ENCODE measurements around the gene DLL1.

Gene DLL1

DNA sequence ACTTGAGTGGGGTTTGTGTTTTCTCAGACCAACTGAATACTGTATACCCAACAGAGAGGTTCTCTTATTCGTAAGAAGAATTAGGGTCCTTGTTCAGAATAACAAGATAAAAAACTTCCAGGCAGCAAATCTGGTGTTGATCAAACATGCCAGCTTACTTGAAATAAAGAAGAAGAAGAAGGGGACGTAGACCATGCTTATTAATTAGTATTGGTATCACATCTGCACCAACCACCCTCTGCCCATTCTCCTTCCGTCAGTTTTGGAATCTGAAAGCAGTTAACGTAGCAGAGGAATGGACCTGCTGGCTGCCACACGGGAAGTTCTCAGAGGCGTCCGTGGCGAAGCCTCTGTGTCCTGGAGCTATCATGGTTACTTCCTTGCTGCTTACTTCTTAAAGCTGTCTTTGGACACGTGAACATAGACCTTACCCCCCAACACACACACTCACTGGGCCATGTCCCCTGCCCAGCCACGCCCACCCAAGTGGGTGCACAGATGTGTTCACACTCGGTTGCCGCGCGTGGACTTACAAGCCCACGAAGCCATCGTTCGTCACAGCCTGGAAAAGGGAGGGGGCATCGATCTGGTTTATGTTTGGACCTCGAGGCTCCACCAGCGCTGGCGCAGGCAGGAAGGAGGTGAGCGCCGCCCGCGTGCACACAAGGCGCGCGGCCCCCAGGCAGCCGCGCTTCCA lies 4.1 kb upstream of the DLL1 start:
- no peak for DNase-seq (ENCODE audit: low read depth)

DNA sequence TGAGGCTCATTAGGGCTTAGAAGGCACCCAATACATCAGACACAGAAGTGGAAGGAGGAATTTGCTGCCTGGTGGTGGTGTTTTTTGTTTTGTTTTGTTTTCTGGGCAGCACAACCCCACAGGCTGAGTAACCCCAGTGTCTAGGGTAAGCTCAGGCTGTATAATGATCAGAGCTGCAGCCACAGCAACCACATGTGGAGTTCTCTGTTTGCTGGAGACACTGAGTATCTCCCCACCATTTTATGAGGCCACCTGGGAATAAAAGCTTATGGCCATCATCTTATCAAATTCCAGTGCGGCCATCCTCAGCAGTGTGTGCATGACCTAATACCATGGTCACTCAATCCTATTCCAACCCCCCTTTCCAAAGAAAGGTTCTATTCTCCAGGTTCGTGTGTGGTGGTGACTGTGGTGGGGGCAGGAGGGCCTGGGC lies 3.4 kb upstream of the DLL1 start:
- DNase-seq (ENCODE audit: low read depth), result no peak

DNA sequence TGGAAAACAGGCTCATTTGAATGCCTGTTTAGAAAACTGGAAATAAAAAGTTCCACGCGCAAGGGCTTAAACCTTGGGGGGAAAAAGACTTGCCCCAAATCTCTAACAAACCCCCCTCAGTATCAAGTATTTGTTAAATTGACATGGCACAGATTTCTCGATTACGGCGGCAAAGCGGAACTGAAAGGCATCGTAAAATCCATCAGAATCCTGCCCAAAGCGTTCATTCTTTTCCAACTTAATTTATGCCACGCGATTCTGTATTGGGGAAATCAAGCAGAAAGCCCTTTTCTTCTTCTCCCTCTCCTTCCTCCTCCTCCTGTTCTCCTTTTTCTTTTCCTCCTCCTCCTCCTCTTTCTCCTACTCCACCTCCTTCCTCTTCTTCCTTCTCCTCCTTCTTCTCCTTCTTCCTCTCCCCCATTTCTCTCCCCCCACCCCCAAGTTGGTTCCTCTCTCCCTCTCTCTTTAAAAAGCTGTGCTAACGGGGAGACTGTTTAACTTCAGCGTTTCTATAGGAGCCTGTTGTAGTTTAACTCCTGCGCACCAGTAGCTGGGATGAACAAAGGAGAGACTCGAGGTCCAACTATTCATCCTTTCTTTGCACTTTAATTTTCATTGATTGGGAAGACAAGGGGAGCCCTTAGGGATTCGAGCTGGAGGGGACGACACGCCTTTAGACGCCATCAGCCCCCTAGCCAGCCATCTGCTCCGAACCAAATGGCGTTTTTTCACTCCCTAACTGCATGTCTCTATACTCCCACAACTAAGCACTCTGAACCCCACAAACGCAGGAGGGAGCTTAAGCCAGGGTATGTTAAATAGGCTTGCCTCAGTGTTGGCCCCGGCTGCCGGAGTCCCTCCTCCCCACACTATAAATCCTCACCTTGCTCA lies 2.7 kb upstream of the DLL1 start:
- DNase-seq (ENCODE audit: low read depth), result no peak

DNA sequence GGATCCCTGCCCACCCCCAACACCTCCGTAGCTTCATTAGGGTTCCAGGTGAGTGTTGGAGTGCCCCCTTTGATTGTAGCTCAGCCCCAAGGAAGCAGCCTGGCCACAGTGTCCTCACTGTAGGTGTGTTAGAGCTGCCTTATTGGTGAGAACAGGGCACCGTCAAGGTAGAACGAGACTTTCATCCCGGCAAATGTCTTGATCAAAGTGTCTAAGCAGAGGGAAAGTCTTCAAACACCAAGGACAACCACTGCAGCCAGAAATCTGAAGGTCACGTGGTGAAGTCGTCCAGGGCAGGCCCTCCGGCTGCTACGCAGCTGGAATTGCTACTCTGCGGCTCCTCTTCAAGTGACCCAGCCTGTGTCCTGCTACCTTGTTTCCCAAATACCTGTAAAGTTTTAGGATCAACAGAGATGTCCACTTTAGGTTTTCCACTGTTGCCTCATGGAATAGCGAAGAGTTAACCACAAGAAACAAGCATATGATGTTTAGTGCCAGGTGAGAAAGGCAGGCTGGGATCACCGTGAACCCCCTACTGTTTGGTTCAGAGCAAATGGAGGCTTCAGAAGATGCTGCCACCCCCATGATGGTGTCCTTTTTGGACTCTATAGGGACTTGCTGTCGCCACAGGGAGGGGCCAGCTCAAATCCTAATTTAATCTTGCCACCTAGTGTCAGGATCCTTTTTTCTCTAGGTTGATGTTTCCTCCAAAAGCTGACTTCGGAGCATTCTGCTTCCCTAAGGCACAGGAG lies 1.7 kb upstream of the DLL1 start:
- DNase-seq (ENCODE audit: low read depth), result no peak

DNA sequence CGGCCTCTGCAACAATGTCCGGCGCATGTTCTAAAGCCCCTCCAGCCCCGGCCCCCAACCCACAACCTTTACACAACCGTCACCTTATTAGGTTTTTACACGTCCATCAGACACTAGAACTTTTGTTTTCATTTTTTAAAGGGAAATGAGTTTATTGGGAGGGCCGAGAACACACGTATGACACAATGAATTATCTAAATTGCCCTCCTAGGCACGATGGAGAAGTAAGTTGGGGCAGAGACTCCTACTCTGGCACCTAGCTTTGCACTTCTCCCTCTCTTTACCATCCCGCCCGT lies 1.2 kb upstream of the DLL1 start:
- no peak for DNase-seq (ENCODE audit: low read depth)

DNA sequence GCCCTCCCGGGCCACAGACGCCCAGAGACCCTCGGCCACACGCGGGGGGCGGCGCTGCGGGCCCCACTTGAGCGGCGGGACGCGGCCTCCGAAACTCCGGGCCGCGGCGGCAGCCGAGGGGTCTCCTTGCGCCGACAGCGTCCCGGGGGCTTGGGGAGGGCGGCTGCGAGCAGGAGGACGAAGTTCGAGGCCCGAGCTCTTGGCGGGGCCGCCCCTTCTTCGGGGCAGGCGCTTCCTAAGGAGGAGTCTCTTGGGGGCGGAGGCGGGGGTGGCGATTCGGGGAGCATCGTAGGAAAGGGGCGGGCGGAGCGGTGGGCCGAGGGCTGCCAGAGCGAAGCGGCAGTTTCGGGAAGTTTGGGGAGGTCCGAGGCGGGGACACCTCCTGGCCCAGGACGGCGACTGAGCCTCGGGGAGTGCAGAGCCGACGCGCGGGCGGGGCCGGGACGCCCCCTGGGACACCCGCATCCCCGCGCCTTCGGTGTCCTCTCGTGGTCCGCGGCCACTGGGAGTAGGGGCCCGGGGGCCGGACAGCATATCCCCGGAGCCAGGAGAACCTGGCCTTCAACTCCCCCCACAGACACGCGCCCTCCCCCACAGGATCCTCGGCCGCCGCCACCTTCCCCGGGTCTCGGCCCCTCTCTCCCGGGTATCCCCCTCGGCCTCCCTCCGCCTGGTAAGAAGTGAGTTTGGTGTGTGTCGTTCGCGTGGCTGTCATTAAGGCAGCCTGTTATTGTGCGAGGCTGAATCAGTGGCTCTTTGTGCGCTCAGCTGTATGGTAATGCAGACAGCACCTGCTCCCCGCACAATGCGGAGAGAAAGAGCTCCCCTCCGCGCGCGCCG lies 613 bp upstream of the DLL1 start:
- DNase-seq (ENCODE audit: low read depth), result no peak

DNA sequence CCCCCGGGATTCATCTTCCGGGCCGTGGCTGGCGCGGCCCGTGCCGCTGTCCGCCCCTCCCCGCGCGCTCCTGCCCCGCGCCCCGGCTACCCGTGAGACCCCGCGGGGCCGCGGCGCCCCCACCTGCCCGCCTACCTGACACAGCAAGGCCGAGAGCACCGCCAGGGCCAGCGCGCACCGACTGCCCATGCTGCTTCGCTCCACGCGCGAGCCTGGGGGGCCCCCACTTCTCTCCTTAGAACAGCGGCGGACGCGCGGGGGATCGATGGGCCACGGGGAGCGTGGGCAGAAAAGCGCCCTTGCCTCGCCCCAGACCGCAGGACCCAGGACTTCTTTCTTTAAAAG lies 955 bp downstream of the DLL1 start:
- no peak for DNase-seq (ENCODE audit: low read depth)

DNA sequence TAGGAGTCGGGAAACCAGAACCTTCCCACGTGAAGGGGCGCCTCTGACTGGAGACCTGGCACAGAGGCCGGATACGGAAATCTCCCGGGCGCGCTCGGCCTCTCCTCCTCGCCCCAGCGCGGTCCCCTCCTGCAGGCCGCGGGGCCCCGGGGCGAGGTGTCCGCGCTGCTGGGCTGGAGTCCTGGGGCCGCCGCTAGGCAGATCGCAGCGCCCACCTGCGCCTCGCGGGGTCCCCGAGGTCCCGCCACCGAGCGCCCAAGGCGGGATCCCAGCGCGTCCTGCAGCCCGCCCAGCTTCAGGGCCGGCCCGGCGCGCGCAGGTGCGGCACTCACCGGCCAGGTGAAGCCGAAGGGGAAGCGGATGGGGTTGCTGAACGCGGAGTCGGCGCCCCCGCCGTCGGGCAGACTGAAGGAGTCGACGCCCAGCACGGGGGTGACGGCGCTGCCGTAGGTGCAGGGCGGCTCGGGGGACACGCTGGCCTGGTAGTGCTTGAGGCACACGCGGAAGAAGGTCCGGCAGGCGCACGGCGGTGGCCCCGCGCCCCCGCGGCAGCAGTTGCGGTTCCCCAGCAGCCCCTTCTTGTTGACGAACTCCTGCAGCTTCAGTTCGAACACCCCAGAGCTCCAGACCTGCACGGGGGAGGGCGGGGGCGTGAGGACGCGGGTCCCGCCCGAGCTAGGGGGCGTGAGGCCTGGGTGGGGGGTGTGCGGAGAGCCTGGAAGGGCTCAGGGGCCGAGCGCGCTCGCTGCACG lies 1.5 kb downstream of the DLL1 start:
- no peak for DNase-seq (ENCODE audit: low read depth)

DNA sequence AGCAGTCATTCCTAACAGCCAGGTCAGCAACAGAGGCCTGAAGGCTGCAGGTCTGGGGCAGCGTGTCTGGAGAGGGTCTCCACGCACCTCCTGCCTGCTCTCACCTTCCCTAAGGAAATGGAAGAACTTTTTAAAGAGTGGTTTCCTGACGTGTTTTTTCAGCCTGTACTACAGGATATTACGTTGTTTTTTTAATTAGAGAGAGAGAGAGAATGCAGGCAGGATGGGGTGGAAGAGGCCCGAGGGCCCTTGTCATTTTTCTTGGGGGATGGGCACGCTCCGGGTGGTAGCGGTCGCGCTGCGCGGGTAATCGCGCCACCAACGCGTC lies 2.1 kb downstream of the DLL1 start:
- no peak for DNase-seq (ENCODE audit: low read depth)

DNA sequence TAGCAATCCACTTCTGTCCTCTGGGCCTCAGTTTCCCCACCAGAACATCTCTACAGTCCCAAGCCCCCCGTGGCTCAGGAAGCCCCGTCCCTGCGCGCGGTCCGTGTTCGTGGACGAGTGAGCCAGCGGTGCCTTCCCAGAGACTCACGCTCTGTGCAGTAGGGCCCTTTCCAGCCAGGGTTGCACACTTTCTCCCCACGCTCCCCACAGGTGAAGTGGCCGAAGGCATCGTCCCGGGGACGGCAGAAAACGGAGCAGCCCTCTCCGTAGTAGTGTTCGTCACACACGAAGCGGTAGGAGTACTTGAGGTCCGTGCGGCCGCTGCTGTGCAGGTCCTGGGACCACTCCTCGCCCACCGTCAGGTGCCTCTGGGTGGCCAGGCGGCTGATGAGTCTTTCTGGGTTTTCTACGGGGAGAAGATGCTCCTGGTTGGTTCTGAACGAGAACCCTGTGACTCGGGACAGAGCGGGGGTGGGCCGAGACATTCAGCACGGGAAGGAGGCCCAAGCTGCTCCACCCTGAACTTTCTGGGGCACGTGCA lies 2.7 kb downstream of the DLL1 start:
- no peak for DNase-seq (ENCODE audit: low read depth)

DNA sequence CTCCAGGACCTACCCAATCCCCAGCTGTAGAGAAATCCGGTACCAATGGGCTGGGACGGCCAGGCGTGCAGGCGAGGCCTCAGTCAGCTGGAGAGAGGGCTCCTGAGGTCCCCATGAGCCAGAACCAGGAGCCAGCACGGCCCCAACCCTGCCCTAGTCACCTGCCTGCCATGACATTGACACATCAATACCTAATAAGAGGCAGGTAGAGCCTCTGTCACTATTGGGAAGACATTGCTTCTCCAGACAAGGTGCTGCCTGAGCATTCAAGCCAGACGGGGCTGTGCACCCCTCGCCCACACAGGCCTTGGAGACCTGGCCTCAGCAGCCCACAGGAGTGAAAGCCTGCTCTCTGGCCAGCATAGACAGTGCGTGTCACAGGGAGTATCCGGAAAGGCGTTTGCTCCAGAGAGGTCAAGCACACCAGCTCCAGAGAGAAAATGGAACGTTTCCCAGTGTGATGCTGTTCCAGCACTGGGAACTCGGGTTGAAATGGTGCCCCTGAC lies 3.5 kb downstream of the DLL1 start:
- no peak for DNase-seq (ENCODE audit: low read depth)

DNA sequence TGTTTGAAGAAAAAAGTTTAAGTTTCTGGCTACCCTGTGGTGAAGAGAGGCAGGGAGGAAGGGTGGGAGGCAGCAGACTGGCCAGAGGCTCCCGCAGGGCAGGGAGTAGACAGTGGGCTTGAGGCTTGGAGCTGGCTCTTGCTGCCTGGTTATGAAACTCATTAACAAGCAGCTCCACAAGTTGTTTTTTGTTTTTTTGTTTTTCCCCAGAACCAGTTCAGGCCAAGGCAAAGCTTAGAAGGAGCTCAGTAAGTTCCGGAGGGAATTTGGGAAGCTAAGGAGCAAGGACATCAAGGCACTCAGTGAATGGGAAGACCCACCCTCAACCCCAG lies 4.0 kb downstream of the DLL1 start:
- no peak for DNase-seq (ENCODE audit: low read depth)

DNA sequence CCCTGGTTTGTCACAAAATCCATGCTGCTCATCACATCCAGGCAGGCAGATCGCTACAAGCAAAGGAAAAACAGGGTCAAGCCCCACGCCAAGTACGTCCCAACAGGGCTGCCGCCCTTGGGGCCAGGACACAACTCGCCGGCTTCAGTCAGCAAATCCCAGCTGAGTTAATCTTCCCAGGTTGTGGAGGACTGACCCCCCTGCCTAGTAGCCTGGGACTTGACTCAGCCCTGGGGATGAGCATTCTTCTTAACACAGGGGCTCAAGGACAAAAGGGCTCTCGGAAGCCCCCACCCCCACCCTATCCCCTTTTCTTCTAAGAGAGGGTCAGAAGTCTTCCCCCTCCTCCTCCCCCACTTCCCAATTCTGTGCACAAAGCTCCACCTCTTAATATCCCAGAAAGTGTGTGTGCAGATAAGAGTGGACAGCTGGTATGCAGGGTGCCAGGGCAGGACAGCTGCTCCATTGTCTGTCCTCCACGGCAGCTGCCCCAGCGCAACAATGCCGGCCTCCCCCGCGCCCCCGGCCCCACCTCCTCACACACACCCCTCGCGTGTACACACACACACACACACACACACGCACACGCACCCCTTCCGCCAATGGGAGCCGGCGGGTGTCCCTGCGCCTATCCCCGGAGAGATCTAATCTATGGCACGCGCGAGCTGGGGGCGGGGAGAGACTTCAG lies 4.5 kb downstream of the DLL1 start:
- no peak for DNase-seq (ENCODE audit: low read depth)

DNA sequence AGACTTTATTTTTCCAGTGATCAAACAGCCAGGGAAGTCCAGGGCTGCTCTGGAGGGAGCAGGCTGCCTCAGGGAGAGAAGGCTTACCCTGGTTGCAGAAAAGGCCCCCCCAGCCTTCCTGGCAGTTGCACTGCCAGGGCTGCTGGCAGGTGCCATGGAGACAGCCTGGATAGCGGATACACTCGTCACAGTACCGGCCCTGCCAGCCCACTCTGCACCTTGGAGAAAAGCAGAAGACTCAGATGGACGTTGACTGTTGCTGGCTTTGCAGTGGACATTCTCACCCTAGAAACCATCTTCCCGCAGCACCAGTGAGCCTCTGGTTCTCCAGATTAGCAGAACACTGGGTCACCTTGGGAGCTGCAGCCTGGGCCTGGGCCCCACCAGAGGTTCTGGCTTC lies 5.4 kb downstream of the DLL1 start:
- no peak for DNase-seq (ENCODE audit: low read depth)

DNA sequence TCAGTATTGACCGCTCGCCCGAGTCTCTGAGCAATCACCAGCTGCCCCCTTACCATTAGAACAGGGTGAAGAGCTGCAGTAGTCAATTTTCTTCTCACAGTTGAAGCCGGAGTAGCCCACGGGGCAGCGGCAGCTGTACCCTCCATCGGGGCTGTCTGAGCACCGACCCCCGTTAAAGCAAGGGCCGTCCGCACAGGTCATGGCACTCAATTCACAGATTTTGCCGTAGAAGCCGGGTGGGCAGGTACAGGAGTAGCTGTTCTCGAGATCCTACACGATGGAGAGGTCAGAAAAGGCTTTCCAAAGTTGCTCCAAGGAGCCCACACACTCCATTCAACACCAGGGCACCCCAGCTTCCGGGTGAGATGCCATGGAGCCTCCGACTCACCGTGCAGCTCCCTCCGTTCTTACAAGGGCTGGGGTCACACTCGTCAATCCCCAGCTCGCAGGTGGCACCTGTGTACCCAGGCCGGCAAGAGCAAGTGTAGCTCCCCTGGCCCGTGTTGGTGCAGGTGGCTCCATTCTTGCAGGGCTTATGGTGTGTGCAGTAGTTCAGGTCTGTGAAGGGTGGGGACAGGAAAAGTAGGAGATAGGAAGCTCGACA lies 5.9 kb downstream of the DLL1 start:
- DNase-seq (ENCODE audit: low read depth), result no peak

DNA sequence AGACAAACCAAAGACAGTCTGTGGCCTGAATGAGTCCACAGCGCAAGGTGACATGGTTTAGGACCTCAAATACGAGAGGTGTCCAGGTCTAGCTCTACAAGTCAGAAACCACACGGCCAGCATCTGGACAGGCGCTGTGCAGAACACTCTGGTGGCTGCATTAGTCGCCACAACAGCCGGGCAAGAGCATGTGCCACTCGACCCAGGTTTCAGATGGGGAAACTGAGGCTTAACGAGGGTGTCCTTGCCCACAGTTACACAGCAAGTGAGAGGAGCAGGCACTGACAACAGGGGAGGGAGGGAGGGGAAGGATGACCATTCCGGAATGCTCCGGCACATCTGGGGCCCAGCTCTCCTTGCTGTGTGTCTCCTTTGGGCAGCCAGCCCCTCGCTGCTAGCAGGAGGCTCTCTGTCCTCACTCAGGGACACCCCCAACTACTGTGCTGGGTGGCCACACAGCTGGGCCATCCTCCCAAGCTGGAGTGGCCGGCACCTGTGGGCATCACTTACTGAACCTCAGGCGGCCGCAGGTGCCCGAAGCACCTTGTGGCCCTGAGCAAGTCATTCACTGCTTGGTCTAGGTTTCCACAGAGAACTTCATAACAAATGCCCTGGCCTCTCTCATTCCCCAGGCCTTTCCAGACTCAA lies 6.6 kb downstream of the DLL1 start:
- no peak for DNase-seq (ENCODE audit: low read depth)

DNA sequence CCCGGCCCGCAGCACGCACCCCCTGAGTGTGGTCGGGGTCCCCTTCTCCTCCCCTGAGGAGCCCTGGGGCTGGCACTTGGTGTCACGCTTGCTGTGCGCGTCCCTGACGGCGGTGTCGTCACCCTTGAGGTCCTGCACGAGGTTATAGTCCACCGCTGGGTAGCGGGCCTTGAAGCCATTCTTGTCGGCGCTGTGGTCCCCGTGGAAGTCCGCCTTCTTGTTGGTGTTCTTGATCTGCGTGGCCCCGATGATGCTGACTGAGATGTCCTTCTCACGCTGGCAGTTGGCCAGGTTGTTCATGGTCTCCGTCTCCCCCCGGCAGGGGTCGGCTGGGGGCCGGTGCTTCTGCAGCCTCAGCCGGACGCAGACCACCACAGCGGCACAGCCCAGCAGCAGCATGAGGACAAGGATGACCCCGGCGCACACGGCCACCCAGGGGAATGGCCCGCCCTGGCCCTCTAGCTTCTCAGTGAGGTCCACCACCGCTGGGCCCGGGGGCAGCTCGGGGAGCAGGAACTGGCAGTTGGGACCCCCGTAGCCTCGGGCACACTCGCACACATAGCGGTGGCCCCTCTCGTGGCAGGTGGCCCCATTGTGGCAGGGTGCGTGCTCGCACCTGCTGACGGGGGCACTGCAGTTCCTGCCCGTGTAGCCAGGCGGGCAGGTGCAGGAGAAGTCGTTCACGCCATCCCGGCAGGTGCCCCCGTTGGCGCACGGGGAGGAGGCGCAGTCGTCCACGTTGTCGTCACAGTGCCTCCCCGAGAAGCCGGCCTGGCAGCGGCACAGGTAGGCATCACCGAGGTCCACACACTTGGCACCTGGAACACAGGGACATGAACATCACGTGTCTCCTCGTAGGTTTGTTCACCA lies 7.4 kb downstream of the DLL1 start:
- DNase-seq (ENCODE audit: low read depth), result no peak

DNA sequence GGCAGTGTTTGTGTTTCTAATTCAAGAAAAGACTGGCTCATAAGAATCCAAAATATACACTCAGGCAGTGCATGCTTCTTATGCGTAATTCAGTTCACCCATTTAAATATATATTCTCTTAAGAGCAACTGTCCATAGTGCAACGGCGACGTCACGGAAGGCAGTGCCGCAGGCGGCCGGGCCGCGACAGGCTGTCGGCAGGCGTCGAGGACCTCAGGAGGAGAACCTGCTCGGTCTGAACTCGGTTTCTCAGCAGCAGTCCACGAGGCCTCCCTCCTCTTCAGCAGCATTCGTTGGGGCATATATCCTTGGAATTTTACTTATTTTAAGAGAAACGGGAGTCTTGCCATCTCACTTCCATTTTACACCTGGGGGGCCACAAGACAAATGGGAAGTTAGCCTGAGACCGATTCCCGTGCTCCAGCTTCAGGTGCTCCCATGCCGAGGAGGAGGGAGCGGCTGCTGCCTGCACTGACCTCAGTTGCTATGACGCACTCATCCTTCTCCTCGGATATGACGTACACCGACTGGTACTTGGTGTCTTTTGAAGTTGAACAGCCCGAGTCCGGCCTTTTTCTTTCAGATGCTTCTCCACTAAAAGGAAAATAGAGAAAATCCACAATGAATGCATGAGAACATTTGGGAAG lies 8.2 kb downstream of the DLL1 start:
- no peak for DNase-seq (ENCODE audit: low read depth)

Measured in non-pigmented ciliary epithelial cell (primary cell).